NCI-H446 treated with DMSO at 0.1 percent for 48 hours (cell line): ENCODE data around the gene MYO3A.

Source experiments
- DNase-seq: peaks from one replicate; lab custom pipeline; 2025; lab: John Stamatoyannopoulos, UW

The MYO3A gene, protein sequence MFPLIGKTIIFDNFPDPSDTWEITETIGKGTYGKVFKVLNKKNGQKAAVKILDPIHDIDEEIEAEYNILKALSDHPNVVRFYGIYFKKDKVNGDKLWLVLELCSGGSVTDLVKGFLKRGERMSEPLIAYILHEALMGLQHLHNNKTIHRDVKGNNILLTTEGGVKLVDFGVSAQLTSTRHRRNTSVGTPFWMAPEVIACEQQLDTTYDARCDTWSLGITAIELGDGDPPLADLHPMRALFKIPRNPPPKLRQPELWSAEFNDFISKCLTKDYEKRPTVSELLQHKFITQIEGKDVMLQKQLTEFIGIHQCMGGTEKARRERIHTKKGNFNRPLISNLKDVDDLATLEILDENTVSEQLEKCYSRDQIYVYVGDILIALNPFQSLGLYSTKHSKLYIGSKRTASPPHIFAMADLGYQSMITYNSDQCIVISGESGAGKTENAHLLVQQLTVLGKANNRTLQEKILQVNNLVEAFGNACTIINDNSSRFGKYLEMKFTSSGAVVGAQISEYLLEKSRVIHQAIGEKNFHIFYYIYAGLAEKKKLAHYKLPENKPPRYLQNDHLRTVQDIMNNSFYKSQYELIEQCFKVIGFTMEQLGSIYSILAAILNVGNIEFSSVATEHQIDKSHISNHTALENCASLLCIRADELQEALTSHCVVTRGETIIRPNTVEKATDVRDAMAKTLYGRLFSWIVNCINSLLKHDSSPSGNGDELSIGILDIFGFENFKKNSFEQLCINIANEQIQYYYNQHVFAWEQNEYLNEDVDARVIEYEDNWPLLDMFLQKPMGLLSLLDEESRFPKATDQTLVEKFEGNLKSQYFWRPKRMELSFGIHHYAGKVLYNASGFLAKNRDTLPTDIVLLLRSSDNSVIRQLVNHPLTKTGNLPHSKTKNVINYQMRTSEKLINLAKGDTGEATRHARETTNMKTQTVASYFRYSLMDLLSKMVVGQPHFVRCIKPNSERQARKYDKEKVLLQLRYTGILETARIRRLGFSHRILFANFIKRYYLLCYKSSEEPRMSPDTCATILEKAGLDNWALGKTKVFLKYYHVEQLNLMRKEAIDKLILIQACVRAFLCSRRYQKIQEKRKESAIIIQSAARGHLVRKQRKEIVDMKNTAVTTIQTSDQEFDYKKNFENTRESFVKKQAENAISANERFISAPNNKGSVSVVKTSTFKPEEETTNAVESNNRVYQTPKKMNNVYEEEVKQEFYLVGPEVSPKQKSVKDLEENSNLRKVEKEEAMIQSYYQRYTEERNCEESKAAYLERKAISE (N-terminal part only)

DNA sequence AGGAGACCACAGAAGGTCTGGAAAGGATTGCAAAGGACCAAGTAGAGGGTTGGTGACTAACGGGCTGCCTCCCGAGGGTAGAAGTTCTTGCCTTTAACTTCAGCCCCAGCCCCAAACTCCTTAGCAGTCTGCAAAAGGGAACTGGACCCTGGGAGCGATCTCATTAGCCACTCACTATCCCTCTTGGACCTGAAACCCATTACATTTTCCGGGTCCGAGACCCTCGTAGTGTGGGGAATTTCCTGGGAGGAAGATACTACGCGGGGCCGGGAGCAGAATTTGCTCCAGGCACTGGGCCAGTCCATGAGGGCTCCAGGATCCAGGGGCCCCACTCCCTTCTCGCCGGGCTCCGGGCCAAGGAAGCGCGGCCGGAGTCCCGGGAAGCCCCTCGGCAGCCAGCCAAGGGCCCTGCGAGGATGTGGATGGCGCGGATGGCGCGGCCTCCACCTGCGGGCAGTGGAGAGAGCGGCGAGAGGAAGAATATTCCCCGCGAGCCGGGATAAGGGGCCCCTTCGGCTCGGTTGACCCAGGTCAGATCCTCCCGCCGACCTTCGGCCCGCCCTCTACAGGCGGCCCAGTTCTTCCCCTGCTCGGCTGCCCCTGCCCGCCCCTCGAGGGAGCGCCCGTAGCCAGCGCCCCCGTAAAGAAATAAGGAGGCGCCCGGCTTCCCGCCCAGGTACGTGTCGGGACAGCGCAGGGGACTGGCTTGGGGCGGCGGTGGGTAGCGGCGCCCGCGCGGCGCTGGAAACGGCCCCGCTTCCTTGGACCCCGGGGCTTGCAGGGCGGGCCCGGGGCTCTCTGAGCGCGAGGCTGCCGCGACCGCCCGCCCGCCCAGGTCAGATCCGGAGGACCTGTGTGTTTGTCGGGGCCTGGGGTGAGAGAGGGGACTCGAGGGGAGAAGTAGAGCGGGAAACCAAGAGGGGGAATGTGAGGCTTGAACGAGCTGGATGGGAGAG, at the start of gene MYO3A:
MYO3A (plus strand) TSS at position 577 of the 956 bp plus-strand sequence. CDS start 17,882 bp downstream, outside the sequence.
- no peak for DNase-seq

DNA sequence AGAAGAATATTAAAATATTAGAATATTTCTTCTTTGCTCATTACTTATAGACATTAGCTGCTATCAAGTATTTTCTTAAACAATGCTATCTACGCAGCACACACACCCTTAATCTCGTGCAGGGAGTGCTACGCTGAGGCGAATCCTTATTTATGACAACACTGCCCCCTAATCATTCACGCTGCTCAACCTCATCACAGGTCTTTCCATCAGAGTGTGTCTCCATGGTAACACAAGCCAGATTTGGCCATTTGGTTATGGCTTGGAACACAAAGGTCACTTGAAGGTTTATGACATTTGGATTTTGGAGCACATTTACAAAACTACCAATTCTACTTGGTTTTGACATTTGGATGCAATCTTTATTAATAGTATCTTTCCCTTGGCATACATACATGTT, 45.4 kb upstream of the MYO3A start:
- no peak for DNase-seq

DNA sequence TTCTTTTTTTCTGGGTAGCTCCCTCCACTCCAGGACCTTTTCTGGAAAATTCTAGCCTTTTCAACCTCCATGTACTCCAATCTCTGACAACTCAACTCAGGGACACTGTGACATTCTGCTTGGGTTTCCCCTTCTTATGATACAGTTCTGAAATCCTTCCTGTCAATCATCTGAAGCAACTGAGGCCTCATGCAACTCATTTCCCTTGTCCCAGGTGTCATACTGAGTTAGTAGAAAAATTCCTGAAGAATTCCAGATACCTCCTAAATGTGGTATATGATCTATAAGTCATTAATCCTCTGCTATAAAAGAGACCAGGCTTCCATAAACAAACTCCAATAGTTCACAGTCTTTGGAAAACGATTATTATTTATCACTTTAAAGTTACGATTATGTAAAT, 43.0 kb upstream of the MYO3A start:
- DNase-seq = no peak

DNA sequence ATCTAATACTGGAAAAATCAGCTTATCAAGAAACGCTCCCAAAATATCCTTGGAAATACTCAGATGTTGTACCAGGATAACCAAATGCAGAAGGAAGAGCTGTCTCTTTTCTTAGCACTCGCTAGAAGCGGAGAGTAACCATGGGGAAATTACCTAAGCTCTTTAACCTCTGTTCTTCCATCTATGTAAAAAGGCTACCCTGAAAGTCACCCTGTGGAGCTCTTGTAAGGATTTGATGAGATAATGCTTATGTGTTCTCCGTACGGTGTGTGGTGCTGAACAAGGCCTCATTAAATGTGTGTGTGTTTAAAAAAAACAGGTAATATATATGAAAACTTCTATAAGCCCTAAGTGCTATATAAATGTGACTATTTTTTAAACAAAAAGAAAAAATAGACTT, 38.2 kb upstream of the MYO3A start:
- DNase-seq = no peak

DNA sequence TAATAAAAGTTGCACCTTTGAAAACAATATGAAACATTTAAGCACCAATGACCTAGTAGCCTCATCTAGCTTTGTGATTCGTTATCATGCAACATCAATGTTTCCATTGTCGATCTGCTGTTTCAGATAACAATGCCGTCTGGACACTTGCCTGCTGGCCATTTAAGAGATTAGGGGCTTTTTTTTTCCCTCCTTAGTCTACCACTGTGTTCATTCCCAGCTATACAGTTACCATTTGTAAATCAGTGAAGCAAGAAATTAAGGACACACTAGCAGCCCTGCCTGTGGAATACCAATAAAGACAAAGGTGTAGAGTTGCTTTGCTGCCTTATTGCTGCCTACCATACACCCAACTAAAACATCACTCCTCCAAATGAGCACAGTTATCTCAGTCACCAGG, 37.6 kb upstream of the MYO3A start:
- no peak for DNase-seq

DNA sequence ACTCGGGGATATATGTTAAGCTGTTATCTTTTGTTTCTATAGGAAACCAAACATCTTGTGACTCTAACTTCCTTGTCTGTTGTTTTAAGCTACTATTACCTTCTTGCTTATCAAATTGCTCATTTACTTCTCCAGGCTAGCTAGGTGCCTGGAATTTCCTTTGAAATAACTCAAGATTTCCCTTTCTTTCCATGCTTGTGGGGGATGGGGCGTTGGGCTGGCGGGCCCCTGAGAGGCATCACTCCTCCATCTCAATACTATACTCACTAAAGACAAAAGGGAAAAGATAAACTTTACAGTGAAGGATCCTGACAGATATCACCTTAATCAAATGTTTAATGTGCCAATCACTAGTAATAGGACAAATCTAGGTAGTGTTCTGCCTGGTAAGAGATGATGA, 34.7 kb upstream of the MYO3A start:
- no peak for DNase-seq

DNA sequence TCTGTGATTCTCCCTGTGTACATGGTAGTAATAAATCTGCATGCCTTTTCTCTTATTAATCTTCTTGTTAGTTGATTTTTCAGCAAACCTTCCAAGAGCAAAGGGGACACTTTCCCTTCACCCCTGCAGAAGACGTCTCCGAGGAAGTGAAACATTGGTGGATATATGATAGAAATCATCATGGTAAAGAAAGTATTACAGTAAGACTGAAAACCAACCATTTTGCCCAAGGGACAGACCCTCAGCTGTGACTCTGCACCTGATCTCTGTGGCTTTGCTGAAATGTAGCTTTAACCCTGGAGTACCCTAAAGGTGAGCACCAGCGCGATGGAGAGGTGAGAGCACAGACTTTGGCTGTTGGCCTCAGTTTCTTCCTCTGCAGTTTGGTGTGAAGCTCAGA, 32.8 kb upstream of the MYO3A start:
- no peak for DNase-seq

DNA sequence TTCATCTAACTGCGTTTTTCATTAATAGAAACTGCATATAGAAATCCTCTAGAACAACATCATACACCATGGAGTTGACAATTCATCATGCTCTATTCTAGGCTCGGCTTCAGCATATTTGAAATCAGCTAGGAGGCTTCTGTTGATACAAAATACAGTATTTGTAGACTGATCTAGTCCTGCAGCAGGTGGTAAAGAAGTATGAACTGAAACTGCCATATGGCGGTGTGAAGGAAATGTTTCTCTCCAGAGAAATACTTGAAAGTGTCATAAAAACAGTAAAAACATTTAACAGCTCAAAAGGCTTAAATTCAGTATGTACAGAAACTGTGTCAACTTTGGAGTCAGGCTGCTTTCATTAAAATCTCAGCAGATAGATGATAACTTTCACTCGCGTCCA, 32.0 kb upstream of the MYO3A start:
- DNase-seq = no peak

DNA sequence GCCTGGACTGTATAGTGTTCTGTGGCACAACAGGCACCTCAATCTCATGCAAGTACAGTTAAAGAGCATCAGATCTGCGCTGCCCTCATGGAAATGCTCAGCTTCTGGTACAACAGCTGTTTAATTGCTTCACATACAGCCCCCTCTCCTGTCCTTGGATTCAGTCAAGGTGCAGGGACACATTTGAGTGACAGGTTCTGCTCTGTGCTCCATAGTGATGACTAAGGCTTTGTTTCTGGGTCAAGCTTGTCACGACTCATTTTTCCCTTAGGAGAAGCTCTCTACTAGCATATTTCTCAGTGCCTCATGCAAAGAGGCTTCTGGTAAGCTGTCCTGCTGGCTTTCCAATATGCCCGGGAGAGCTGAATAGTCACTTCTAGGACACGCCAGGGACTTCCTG, 26.8 kb upstream of the MYO3A start:
- DNase-seq = no peak

DNA sequence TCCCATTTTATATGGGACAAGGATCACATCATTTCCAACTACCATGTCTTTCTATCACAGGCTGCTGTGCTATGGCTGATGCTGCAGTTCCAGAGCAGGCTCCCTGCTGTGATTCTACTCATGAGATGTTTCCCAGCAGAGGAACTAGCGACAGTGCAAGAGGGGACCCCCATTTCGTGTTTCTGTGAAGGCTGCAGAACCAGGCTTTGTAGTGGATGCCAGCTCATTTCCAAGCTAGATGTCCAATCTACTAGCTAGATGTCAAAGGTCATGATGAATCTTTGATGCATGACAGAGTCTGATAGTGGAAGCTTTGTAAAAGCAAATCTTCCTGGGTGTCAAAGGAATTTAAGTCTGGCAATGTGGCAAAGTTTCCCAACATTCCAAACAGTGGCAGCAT, 21.2 kb upstream of the MYO3A start:
- DNase-seq = no peak

DNA sequence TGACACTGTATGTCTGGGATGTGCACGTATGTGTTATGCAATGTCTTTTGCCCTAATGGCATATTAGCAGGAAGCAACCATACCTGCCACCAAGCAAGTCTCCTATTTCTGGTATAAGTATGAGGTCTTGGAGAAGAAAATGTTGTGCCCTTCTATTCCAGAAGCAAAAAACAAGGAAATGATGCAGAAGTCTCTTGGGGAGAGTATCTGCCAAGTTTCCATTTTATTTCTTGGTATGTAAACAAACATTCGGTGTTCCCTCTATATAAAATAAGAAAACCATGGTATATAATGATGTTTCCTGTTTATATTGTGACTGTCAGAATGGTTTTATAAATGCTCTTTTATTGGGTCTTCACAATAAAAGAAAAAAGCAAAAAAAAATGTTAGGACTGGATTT, 19.3 kb upstream of the MYO3A start:
- DNase-seq = no peak

DNA sequence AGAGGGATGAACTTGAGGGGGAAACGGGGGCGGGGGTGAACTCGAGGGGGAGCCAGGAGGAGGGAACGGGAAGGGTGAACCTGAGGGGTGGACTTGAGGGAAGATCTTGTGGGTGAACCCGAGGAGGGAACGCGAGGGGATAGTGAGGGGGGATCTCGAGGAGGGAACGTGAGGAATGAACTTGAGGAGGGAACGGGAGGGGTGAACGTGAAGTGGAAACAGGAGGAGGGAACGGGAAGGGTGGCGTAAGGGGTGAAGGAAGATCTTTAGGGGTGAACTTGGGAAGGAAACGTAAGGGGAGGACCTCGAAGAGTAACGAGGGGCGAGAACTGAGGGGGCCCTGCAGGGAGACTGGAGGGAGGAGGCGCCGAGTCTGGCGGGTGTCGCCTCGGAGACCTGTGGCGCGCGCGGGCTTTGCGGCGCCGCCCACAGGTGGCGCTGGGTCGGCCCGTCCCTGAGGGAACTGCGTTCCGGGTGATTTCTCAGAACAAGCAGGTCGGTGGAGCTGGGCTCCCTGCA, 651 bp downstream of the MYO3A start:
- no peak for DNase-seq

DNA sequence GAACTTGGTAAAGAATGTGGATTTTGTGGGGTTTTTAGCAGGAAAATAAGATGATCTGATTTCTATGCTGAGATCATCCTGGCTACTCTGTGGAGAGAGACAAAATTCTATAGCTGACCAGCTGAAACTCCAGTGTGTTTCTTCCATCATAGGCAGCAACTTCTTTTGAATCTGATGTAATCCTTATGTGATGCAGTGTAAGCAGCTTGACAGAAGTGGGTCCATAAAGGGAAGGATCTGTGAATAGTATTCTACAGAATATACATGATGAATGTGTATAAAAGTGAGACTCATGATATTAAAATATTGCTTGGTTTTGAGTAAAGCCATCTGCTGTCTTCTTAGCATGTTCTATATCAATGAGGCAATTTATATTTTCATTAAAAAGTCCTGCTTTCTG, 4.4 kb downstream of the MYO3A start:
- no peak for DNase-seq

DNA sequence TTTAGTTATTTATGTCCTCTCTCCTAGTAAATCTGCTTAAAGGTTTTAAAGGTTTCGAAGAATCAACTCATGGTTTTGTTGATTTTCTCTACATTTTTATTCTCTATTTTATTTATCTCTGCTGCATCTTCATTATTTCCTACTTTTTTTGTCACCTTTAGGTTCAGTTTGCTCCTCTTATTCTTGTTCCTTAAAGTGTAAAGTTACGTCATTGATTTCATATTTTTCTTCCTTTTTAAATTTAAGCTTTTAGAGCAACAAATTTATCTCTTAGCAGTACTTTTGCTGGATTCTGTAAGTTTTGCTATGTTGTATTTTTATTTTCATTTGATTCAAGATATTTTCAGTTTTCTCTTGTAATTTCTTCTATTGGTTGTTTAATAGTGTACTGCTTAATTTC, 10.7 kb downstream of the MYO3A start:
- DNase-seq = no peak

DNA sequence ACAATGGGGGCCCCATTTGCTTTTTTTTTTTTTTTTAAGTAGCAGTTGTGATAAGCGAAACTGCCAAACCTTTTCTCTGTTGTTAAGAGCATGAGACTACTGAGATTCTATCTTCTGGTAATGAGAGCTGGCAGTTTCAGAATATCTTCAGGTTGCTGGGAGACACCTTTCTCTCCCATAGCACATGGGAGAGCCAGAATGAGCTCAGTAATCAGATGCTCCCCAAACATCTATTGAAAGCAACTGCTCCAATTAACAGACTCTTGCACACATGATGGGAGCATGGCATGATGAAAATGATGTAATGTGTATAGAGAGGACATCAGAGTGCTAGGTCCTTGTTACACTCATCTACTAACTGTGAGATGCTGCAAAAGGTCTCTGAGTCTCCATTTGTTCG, 18.8 kb downstream of the MYO3A start:
- DNase-seq = no peak

DNA sequence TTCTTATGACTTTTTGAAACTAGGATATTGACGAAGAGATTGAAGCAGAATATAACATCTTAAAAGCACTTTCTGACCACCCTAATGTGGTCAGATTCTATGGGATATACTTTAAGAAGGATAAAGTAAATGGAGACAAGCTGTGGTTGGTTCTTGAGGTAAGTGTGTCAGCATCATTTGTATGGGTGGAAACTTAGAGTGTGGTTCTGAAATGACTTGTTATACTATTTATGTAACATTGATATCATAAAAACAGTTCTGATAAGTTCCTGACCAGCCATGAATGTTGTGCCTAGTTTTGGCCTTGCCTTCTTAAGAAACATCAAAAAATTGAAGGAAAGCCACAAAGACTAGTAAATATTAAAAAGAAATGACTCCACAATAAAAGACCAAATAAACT, 20.8 kb downstream of the MYO3A start:
- no peak for DNase-seq

DNA sequence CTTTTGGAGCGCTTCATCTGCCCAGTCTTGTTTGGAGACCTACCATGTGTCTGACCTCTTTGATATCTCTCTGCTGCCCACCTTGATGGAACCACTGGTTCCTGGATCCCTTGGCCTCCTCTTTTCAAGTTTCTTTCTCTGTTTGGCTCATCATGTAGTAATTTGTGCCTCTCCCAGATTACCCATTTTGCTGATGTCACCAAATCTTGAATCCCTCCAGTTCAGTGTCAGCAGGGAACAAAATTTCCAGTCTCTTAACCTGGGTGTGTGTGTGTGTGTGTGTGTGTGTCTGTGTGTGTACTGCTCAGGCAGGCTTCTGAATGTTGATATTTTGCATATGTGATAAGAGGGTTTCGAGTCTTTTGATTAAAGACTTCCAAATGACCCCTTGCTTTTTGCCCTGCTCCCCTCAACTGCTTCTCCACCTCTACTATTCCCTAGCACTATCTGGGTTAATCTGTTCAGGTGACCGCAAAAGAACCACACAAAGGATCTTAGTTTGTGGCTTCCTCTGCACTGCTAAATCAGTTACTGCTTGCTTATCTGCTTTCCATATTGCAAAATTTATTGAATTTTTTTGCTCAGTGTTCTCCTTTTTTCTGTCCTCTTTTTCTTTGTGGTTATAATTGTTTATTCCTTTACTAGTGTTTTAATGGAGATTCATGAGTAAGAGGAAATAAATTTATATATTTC, 25.7 kb downstream of the MYO3A start:
- no peak for DNase-seq

DNA sequence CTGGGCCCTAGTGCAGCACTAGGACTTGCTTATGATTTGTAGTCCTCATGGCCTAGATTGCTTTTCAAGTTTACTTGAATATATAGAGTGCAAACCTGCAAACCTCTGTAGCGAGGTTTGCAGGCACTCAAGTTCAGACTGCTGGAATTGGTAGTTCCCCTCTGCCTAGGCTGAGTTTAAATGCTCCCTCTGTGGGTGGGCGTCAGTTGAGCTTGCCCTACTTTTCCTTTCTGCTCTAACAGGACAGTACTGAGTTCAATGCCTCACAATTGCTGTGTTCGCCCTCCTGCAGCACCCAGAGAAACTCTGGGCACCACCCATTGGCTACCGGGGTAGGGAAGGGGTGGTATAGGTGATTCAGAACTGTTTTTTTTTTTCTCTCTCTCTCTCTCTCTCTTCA, 31.6 kb downstream of the MYO3A start:
- no peak for DNase-seq

DNA sequence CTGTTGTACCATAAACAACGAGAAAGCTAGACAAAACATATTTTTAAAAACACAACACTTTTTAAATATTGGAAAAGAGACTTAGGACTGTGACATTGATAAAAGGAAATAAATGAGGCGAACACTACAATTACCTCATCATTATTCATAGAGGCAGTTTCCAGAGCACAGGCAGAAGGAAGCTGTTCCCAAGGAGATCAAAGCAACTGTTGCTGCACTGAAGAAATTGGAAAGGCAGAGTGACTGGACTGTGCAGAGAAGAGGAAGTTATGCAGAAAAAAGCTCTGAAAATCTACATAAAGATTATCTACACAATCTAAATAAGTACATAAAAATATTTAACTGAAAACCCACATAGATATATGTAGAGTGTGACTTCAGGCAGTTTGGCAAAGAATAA, 32.8 kb downstream of the MYO3A start:
- no peak for DNase-seq

DNA sequence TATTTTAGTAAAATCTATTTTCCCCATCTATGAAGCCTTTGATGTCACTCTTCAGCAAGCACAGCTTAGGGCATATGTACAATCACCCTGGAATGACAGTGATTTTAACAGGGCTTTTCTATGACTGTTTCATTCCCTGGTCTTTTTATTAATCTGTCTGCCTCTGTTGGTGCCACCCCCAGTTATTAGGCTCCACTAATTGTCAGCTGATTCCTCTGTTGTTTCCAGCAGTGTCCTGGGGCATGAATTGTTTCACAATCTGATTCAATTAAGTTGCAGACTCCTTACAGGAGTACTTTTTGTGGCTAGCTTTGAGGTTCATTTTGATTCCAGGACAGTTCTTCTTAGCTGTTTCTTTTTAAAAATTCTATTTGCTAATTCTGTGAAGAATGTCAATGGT, 38.6 kb downstream of the MYO3A start:
- DNase-seq = no peak
